Kidney (tissue), 14 donors: ENCODE results near the gene HERC4. TPM values are rescaled to one million over a fixed set of nuclear protein-coding genes. Genes with fewer than 3 reads are reported as not detected.

Source experiments
- DNase-seq, 5 donors: peaks; one replicate each; pipeline ENCODE4 v3.0.0-alpha.2; 2013 to 2020
- FAIRE-seq: peaks from 2 replicates; lab custom pipeline; 2012; peaks lifted over from hg19 to GRCh38; lab: Jason Lieb, UNC
- H3K27ac ChIP-seq, 2 donors: one replicate each; pipeline ENCODE4 v1.7.0; 2013; ENCODE audit warnings: low read depth in 2 of 2, low read length in 2 of 2, inconsistent platforms in 1 of 2
- H3K27me3 ChIP-seq: one replicate; pipeline ENCODE4 v1.7.1; 2013; ENCODE audit warnings: low read length, inconsistent platforms; ENCODE audit not compliant: control insufficient read depth, insufficient read depth
- H3K36me3 ChIP-seq, 3 donors: one replicate each; pipeline versions ENCODE4 v1.7.0 to v1.7.1; 2013; ENCODE audit warnings: low read length in 3 of 3, control low read depth in 1 of 3, inconsistent platforms in 1 of 3; ENCODE audit not compliant: insufficient read depth in 3 of 3, control insufficient read depth in 2 of 3
- H3K4me1 ChIP-seq, 3 donors: one replicate each; pipeline versions ENCODE4 v1.7.0 to v1.7.1; 2013; ENCODE audit warnings: low read length in 3 of 3, inconsistent platforms in 1 of 3, low read depth in 1 of 3; ENCODE audit not compliant: control insufficient read depth in 2 of 3, insufficient read depth in 2 of 3
- H3K4me3 ChIP-seq, 3 donors: one replicate each; pipeline versions ENCODE4 v1.7.0 to v1.8.1; 2013; ENCODE audit warnings: low read length in 3 of 3, control low read depth in 1 of 3, inconsistent platforms in 1 of 3
- H3K9ac ChIP-seq, 3 donors: one replicate each; pipeline versions ENCODE4 v1.7.0 to v1.7.1; 2013; ENCODE audit warnings: low read length in 3 of 3, control low read depth in 1 of 3, inconsistent platforms in 1 of 3
- H3K9me3 ChIP-seq, 3 donors: one replicate each; pipeline versions ENCODE4 v1.7.0 to v1.7.1; 2013; ENCODE audit warnings: low read length in 3 of 3, control low read depth in 1 of 3, inconsistent platforms in 1 of 3; ENCODE audit not compliant: control insufficient read depth in 2 of 3, insufficient read depth in 1 of 3
- intact Hi-C: fragments of 100-400 bp; cut with DNase I; formaldehyde crosslinking; loops from one replicate; pipeline ENCODE4 v1.11.1; 2022
- polyA plus RNA-seq: library from polyadenylated mRNA; stranded (reverse); fragments of 350-450 nt; fragmentation: Illumina TruSeq; extraction: RNeasy Lipid Tissue Mini Kit (QIAGEN cat#74804); gene quantifications from one replicate; pipeline ENCODE4 v1.2.3, GENCODE V29; 2014; ENCODE audit warnings: low read depth, low replicate concordance; ENCODE audit not compliant: insufficient read depth
- total RNA-seq: library from RNA; stranded (reverse); fragmentation: NEBNext Ultra II Directional; extraction: Animal tissue kit (Norgen Biotek cat#: 25700); gene quantifications from one replicate; pipeline ENCODE4 v1.2.1, GENCODE V29; 2021
- TF ChIP-seq, protein P1 (sequence below): IDR thresholded peaks from 3 replicates; pipeline ENCODE4 v1.5.1; 2012; ENCODE audit warnings: mild to moderate bottlenecking, moderate library complexity, borderline replicate concordance; ENCODE audit not compliant: insufficient read depth; ENCODE audit errors: extremely low read depth
- donor health status: control.
- donor health status: control.
- donor health status: control.
- donor health status: control.
- donor health status: control.
- donor health status: DM: yes; HTN: yes; CAD: no.
- donor health status: Normal renal cell carcinoma (clear cell type).

Gene HERC4
- total and polyA plus RNA-seq, 2 donors from 2014 or later, result 13.3 to 47.1 TPM

DNA sequence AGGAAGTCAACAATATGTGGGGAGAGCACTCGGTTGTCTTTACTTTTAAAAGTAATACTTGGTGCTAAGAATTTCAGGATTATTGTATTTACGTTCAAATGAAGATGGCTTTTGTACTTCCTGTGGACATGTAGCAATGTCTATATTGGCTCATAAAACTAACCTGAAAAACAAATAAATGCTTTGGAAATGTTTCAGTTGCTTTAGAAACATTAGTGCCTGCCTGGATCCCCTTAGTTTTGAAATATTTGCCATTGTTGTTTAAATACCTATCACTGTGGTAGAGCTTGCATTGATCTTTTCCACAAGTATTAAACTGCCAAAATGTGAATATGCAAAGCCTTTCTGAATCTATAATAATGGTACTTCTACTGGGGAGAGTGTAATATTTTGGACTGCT lies 157.9 kb downstream of the HERC4 start:
- Histone ChIP-seq H3K4me1 (no peaks in the 10 kb centered on the region), H3K36me3 (peaks cover 5 to 21% (median 16%) of the 10 kb centered on the region in 3 donors), H3K27me3 (no peaks in the 10 kb centered on the region), H3K9me3 (no peaks in the 10 kb centered on the region), H3K4me3 (no peak overlapping the region), H3K27ac (no peak overlapping the region), H3K9ac (no peak overlapping the region)
- FAIRE-seq, result no peak
- TF ChIP-seq, protein P1, sequence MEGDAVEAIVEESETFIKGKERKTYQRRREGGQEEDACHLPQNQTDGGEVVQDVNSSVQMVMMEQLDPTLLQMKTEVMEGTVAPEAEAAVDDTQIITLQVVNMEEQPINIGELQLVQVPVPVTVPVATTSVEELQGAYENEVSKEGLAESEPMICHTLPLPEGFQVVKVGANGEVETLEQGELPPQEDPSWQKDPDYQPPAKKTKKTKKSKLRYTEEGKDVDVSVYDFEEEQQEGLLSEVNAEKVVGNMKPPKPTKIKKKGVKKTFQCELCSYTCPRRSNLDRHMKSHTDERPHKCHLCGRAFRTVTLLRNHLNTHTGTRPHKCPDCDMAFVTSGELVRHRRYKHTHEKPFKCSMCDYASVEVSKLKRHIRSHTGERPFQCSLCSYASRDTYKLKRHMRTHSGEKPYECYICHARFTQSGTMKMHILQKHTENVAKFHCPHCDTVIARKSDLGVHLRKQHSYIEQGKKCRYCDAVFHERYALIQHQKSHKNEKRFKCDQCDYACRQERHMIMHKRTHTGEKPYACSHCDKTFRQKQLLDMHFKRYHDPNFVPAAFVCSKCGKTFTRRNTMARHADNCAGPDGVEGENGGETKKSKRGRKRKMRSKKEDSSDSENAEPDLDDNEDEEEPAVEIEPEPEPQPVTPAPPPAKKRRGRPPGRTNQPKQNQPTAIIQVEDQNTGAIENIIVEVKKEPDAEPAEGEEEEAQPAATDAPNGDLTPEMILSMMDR, result no peak
- intact Hi-C loops, result no loop called here
- no peak for DNase-seq

DNA sequence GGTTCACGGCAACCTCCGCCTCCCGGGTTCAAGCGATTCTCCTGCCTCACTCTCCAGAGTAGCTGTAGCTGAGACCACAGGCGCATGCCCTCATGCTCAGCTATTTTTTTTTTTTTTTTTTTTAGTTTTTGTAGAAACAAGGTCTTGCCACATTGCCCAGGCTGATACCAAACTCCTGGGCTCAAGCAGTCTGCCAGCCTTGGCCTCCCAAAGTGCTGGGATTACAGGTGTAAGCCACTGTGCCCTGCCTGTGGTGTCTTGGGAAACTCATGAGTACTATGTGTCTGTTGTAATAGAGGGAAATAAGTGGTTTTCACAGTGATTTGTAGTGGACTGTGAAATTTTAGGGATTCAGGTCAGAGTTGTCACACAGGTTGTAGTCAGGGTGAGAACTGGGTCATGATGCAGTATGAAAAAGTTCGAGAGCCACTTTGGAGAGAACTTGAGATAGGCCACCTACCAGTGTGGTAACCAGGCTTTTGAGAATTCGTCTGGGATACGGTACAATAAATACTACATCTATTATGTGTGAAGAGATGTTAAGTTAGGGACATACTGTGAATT lies 160.2 kb downstream of the HERC4 start:
- DNase-seq, result no peak
- Histone ChIP-seq H3K27ac (no peak overlapping the region), H3K4me3 (no peak overlapping the region), H3K4me1 (no peaks in the 10 kb centered on the region), H3K9me3 (no peaks in the 10 kb centered on the region), H3K27me3 (no peaks in the 10 kb centered on the region), H3K9ac (no peak overlapping the region), H3K36me3 (peaks cover 7 to 33% (median 22%) of the 10 kb centered on the region in 3 donors)
- no peak for FAIRE-seq
- TF ChIP-seq, protein P1, result no peak
- intact Hi-C loops, result no loop called here

DNA sequence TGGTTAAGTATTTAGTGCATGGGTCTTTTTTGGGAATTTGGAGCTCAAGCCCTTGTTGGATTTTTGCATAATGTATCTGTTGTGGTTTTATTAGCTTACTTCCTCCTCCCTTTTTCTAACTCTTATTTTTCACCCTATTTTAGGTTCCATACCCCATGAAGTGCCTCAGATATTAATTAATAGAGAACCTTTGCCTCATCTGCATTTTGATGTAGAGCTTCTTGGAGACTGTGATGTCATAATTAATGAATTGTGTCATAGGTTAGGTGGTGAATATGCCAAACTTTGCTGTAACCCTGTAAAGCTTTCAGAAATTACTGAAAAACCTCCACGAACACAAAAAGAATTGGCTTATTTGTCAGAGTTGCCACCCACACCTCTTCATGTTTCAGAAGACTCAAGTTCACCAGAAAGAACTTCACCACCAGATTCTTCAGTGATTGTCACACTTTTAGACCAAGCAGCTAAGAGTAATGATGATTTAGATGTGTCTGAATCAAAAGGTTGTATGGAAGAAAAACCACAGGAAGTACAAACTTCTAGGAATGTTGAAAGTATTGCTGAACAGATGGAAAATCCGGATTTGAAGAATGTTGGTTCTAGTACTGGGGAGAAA lies 162.6 kb downstream of the HERC4 start:
- H3K27me3 ChIP-seq, result no peaks in the 10 kb centered on the region
- no peak overlapping the region for H3K27ac ChIP-seq
- intact Hi-C loops, result no loop called here
- no peaks in the 10 kb centered on the region for H3K9me3 ChIP-seq
- DNase-seq, result no peak
- H3K36me3 ChIP-seq, result peaks cover 13 to 55% (median 27%) of the 10 kb centered on the region in 3 donors
- no peak overlapping the region for H3K4me3 ChIP-seq
- TF ChIP-seq, protein P1, result no peak
- no peak for FAIRE-seq
- H3K4me1 ChIP-seq, result no peaks in the 10 kb centered on the region
- no peak overlapping the region for H3K9ac ChIP-seq

DNA sequence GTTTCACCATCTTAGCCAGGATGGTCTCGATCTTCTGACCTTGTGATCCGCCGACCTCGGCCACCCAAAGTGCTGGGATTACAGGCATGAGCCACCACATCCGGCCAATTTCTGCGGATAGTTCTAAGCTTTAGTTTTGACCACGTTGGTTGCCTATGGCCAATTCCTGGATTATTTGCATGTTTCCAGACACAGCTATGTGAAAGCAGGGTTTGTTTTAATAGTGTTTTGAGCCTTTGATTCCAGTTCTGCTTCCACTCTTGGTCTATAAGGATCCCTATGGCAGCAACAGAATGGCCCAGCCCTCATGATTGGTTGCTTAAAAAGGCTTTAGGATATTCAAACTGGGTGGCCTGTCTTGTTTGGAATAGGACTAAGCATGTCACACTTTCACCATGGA lies 171.5 kb downstream of the HERC4 start:
- intact Hi-C loops, result no loop called here
- H3K27me3 ChIP-seq, result no peaks in the 10 kb centered on the region
- DNase-seq (no peak), FAIRE-seq (no peak)
- TF ChIP-seq, protein P1, result no peak
- no peak overlapping the region for H3K9ac ChIP-seq
- peaks cover 2 to 25% (median 9%) of the 10 kb centered on the region in 3 donors for H3K36me3 ChIP-seq
- no peaks in the 10 kb centered on the region for H3K4me1 ChIP-seq
- no peak overlapping the region for H3K27ac ChIP-seq
- H3K9me3 ChIP-seq, result no peaks in the 10 kb centered on the region
- H3K4me3 ChIP-seq, result no peak overlapping the region
